Transverse colon (tissue), 4 donors: ENCODE data around the gene RBM27. TPM values are rescaled to one million over a fixed set of nuclear protein-coding genes. Genes with fewer than 3 reads are reported as not detected.
"Not testable (repeated sequence)": the region's sequence is repeated elsewhere in the genome, so short reads cannot be mapped to it uniquely, and the experiment has no call there.

ENCODE experiments used
- DNase-seq: peaks from one replicate; pipeline ENCODE4 v3.0.0-alpha.2; 2019
- H3K27ac ChIP-seq, 4 donors: fragments of 200-600 bp; sonication (generic); 2 replicates each; pipeline ENCODE4 v1.5.1; 2016 to 2018; ENCODE audit warnings: inconsistent platforms in 4 of 4
- H3K27me3 ChIP-seq: fragments of 200-600 bp; sonication (generic); 2 replicates; pipeline ENCODE4 v1.5.1; 2017; ENCODE audit warnings: inconsistent platforms
- H3K36me3 ChIP-seq, 4 donors: fragments of 200-600 bp; sonication (generic); 2 replicates each; pipeline ENCODE4 v1.5.1; 2017 to 2019; ENCODE audit warnings: inconsistent platforms in 4 of 4
- H3K4me1 ChIP-seq, 4 donors: fragments of 200-600 bp; sonication (generic); 2 replicates each; pipeline ENCODE4 v1.5.1; 2017 to 2020; ENCODE audit warnings: inconsistent platforms in 4 of 4
- H3K4me3 ChIP-seq, 4 donors: fragments of 200-600 bp; sonication (generic); 1 replicate in 1 of 4; 2 replicates in 3 of 4; pipeline versions ENCODE4 v1.5.1 to v1.6.1; 2017 to 2019; ENCODE audit warnings: inconsistent platforms in 4 of 4
- H3K9me3 ChIP-seq, 2 donors: fragments of 200-600 bp; sonication (generic); 2 replicates each; pipeline ENCODE4 v1.5.1; 2017 to 2019; ENCODE audit warnings: inconsistent platforms in 2 of 2
- CTCF ChIP-seq, 5 experiments: fragments of 200-600 bp in 3 of 5; fragments of 450-650 bp in 2 of 5; sonication (generic) in 3 of 5; IDR thresholded peaks; 1 replicate in 2 of 5; 2 replicates in 3 of 5; pipeline ENCODE4 v1.5.1; 2016 to 2017; ENCODE audit warnings: antibody characterized with exemption in 5 of 5, inconsistent platforms in 3 of 5, mild to moderate bottlenecking in 2 of 5, moderate library complexity in 1 of 5
- EP300 ChIP-seq: sonication (generic); formaldehyde crosslinking; IDR thresholded peaks from one replicate; pipeline ENCODE4 v1.6.1; 2017; ENCODE audit warnings: antibody characterized with exemption, low read depth
- POLR2A ChIP-seq: fragments of 450-650 bp; IDR thresholded peaks from one replicate; pipeline ENCODE4 v1.6.1; 2016; ENCODE audit warnings: antibody characterized with exemption, mild to moderate bottlenecking, moderate library complexity
- POLR2AphosphoS5 ChIP-seq, 3 donors: sonication (generic); formaldehyde crosslinking; IDR thresholded peaks; one replicate each; pipeline ENCODE4 v1.6.1; 2016; ENCODE audit warnings: antibody characterized with exemption in 3 of 3
- WGBS, 2 donors: methylation state at CpG; one replicate each; pipeline ENCODE4 v1.1.5; 2018; ENCODE audit warnings: low coverage in 1 of 2; 5-methylcytosine and 5-hydroxymethylcytosine counted together
- in situ Hi-C, 4 donors: fragments of 200-750 bp; cut with MboI; loops; one replicate each; pipeline versions ENCODE4 v1.15.0 to v1.15.1; 2017; ENCODE audit warnings: low sequenced_read_pairs in 3 of 4, low pct_ligation_motif_present in 1 of 4, low pct_unique_long_range_greater_than_20kb in 1 of 4
- intact Hi-C: fragments of 100-400 bp; cut with DNase I; formaldehyde crosslinking; loops from one replicate; pipeline ENCODE4 v1.15.1; 2023; ENCODE audit warnings: low total_unique reads
- total RNA-seq, 4 donors: library from RNA; depleted of rRNA; stranded (reverse); fragments of >200 nt; gene quantifications; one replicate each; pipeline ENCODE4 v1.1.0, GENCODE V29; 2016

The RBM27 gene
- total RNA-seq, 4 donors from 2014 or later: 6.0 to 21.6 (median 14.9) TPM

GRCh38 chr5:146192571-146193043, 10.8 kb upstream of the RBM27 start:
- no peak overlapping the region for H3K27ac ChIP-seq
- intact Hi-C loops (no loop called here), in situ Hi-C loops (no loop called here)
- TF ChIP-seq POLR2A (no peak), EP300 (no peak), CTCF (IDR thresholded peaks at IDR 0.05) (no peak), POLR2AphosphoS5 (IDR thresholded peaks at IDR 0.05) (no peak)
- no peaks in the 10 kb centered on the region for H3K27me3 ChIP-seq
- H3K36me3 ChIP-seq: no peaks in the 10 kb centered on the region
- H3K4me1 ChIP-seq: no peaks in the 10 kb centered on the region
- H3K9me3 ChIP-seq: no peaks in the 10 kb centered on the region
- DNase-seq: no peak
- WGBS, 2 donors: 75 to 88% methylated on average over 2 to 3 of the region's 3 CpGs
- H3K4me3 ChIP-seq: no peak overlapping the region

- in situ Hi-C loops (no loop called here), intact Hi-C loops (no loop called here)
- TF ChIP-seq POLR2A: no peak
- no peak for TF ChIP-seq CTCF (IDR thresholded peaks at IDR 0.05)
- TF ChIP-seq POLR2AphosphoS5 (IDR thresholded peaks at IDR 0.05): no peak
- TF ChIP-seq EP300: no peak
- no peaks in the 10 kb centered on the region for H3K9me3 ChIP-seq
- H3K27ac ChIP-seq: no peak overlapping the region
- no peak for DNase-seq
- H3K27me3 ChIP-seq: no peaks in the 10 kb centered on the region
- no peaks in the 10 kb centered on the region for H3K36me3 ChIP-seq
- H3K4me3 ChIP-seq: no peak overlapping the region
- no peaks in the 10 kb centered on the region for H3K4me1 ChIP-seq
- 88 to 100% methylated on average over 1 of the region's 1 CpG for WGBS, 2 donors
These were observed 10.1 kb upstream of the RBM27 start for GRCh38 chr5:146193285-146193684.

GRCh38 chr5:146194997-146195396, 8.4 kb upstream of the RBM27 start:
- H3K27ac ChIP-seq, intact Hi-C loops, H3K9me3 ChIP-seq, in situ Hi-C loops, DNase-seq, H3K27me3 ChIP-seq, H3K4me3 ChIP-seq, H3K36me3 ChIP-seq, H3K4me1 ChIP-seq: not testable (repeated sequence)
- 90 to 93% methylated on average over 4 of the region's 4 CpGs for WGBS, 2 donors

GRCh38 chr5:146196459-146197048, 6.9 kb upstream of the RBM27 start:
- no peaks in the 10 kb centered on the region for H3K36me3 ChIP-seq
- no peak for DNase-seq
- no peaks in the 10 kb centered on the region for H3K27me3 ChIP-seq
- intact Hi-C loops (no loop called here), in situ Hi-C loops (no loop called here)
- H3K27ac ChIP-seq: no peak overlapping the region
- no peaks in the 10 kb centered on the region for H3K9me3 ChIP-seq
- no peak overlapping the region for H3K4me3 ChIP-seq
- WGBS, 2 donors: 89 to 92% methylated on average over 4 to 6 of the region's 6 CpGs
- H3K4me1 ChIP-seq: no peaks in the 10 kb centered on the region
- TF ChIP-seq EP300: no peak
- TF ChIP-seq POLR2A: no peak
- no peak for TF ChIP-seq CTCF (IDR thresholded peaks at IDR 0.05)
- no peak for TF ChIP-seq POLR2AphosphoS5 (IDR thresholded peaks at IDR 0.05)
